ENCODE measurements around the gene C6orf89.
A peak's percentile ranks its signal among the peaks of the same experiment; 100 is the strongest.

- TF ChIP-seq CTCF (IDR thresholded peaks at IDR 0.05): no peak
- no peak for TF ChIP-seq EP300 (IDR thresholded peaks at IDR 0.05; ENCODE audit: low read depth)
- TF ChIP-seq POLR2AphosphoS5 (IDR thresholded peaks at IDR 0.05): peak in 1 of 3 donors; percentile 20
Observed at GRCh38 chr6:36917541-36918193, 31.9 kb downstream of the C6orf89 start.
